Measurements from ENCODE around the gene SLC45A3.

GRCh38 chr1:205698921-205699320, 18.6 kb upstream of the SLC45A3 start:
- TF ChIP-seq CTCF (IDR thresholded peaks at IDR 0.05 in 4 of 5, conservative IDR thresholded peaks at IDR 0.05 in 1 of 5) = no peak
- no peak for TF ChIP-seq POLR2A (IDR thresholded peaks at IDR 0.05)
